ENCODE data around the gene SLC16A2.

SLC16A2 gene

DNA sequence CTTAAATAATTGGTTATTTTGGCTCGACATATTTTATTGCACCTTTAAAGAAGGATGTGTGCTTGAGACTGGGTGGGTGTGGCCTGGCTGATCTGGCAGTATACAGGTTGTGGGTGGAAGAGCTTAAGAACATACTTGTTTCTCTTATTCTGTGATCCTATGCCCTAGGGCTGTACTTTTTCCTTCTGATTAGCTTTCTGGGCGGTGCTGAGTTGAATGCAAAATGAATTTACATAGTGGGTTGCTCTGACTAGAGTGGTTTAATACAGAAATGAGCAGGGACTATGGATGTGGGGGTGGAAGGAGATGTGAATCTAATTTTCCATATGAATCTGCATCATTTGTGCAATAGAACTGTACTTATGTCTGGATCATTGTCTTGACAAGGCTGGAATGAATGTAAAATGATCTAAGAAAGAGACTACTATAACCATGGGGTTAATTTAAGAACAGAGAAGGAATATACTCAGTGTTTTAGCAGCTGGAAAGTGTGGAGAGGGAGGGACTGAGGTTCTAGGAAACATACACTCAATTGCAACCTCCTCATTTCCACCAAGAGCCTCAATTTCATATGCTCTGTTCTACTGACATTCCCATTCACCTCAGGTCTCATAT is 119.4 kb downstream of the SLC16A2 start:
- DNase-seq = no peak

DNA sequence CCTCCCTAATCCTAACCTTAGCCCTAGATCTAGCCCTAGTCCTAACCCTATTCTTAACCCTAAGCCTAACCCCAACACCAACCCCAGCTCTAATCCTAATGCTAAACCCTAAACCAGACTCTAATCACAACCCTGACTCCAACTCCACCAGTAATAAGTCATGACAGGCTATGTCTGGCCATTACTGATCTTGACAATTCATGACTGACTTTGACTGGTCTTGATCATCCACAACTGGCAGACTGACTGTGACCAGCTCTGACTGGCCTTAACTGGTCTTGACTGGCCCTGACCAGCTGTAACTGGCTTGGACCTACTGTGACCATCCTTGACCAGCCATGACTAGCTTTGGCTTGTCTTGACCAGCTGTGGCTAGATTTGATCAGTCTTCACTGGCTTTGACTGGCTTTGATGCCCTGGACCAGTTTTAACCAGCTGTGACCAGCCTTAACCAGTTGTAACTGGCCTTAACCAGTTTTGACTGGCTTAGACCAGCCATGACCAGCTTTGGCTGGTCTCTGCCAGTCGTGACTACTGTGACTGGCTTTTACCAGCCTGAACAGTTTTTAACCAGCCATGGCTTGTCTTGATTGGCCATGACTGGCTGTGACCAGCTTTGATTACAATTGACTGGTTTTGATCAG is 124.7 kb downstream of the SLC16A2 start:
- DNase-seq = no peak

DNA sequence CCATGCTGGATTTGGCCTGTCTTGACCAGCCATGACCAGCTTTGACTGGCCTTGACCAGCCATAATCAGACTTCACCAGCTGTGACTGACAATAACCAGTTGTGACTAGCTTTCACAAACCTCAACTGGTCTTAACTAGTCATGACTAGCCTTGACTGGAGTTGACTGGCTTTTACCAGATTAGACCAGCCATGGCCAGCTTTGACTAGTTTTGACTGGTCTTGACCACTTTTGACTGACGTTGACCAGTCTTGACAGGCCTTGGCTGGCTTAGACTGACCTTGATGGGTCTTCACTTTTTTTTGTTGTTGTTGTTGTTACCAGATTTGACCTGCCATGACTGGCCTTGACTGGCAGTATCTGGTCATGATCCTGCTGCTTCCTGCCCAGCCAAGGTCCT is 125.7 kb downstream of the SLC16A2 start:
- no peak for DNase-seq

DNA sequence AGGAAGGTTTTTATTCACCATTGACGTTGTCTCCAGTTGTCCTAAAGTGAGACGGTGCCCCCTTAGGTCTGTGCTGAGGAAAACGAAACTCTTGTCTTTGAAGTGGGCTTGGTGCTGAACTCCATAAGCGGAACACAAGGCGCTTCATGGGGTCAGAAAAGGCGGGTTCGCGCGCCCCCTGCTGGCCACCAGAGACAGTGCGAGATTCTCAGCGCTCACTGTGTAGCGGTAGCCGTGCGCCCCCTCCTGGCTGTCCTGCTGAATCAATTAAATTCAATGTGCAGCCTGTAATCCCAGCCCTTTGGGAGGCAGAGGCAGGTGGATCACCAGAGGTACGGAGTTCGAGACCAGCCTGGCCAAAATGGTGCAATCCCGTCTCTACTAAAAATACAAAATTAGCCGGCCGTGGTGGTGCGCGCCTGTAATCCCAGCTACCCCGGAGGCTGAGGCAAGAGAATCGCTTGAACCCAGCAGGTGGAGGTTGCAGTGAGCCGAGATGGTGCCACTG is 129.1 kb downstream of the SLC16A2 start:
- DNase-seq = peak; percentile 69

DNA sequence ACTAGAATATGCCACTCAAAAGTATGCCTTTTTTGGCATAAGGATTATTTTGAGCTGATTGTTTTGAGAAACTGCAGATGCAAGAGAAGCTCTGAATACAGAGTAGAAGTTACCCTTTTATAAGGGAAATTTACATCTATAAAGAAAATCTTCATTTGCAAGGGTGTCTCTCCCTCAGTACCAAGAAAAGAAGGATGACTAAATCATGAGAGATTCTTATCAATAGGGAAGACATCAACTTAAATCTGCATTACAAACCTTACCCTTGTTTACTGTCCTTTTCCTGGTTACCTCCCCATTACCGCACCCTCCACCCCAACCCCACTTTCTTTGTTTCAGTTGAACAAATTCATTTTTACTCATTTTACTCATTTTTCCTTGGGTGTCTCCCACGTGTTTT is 130.6 kb downstream of the SLC16A2 start:
- DNase-seq = no peak

DNA sequence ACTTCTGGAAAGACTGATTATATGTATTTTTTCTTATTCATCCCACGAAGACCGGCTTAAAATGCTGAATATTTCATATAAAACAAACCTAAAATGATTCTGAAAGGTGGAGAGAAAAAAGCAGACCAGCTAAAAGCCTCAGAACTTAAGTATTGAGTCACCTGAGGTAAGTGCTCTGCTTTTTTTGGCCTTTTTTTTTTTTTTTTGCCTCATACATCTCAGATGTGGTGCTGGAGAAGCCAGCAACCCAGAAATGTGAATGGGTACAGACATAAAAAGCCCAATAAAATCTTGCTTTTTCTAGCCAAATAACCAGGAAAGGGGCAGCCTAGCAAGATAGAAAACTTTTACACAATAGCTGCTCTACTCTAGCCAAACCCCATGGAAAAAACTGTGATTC is 136.1 kb downstream of the SLC16A2 start:
- no peak for DNase-seq

DNA sequence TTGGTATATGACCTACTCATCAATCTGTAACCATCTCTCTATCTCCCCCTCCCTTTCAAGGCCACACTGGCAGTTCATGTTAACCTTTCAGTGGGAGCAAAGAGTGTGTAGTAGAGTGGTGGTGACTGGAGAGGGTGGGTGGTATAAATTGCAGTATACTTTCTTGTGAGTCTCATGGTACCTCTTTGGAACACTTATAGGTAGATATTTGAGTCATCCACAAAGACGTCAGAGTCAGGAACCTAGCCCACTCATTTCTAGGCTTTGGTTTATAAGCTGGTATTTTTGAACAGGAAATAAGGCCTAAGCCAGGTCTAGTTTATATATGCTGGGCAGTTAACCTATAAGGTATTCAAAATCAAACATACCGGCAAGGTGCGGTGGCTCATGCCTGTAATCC is 156.8 kb downstream of the SLC16A2 start:
- DNase-seq = no peak

DNA sequence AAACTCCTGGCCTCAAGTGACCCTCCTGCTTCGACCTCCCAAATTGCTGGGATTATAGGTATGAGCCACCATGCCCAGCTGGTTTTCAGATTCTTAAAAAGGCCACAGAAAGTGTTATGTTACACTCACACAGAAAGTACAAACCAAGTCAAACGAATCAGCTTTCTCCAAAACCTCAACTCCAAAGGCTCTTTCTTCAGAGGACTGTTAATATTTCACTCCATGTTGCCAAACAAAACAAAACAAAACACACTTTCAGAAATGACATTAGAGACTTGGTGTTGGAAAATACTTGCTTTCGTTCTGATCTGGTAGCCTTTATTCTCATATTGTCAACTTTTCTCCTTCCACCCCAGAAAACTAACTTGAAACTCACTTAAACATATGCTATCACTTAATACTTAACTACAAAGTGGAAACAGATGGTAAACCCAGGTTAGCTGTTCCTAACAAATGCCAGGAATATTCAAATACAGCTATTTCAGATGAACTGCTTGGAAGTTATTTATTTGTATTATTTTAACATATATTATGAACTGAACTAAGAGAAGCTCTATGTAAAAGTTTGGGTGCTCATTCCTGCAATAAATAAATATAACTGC is 158.4 kb downstream of the SLC16A2 start:
- DNase-seq = no peak

Measured in activated effector memory CD4-positive, alpha-beta T cell treated with Interleukin-2 at 50 U/mL for 16 hours (primary cell).